GM12892 (cell line): ENCODE results near the gene GPN2.

Experiments used
- POLR2A ChIP-seq: IDR thresholded peaks from 2 replicates; pipeline ENCODE4 v1.6.1; 2011; ENCODE audit warnings: low read depth, low read length, control low read depth
- POLR2AphosphoS5 ChIP-seq: IDR thresholded peaks from 2 replicates; pipeline ENCODE4 v1.6.1; 2011; ENCODE audit warnings: low read depth, low read length, control low read depth
- TAF1 ChIP-seq: IDR thresholded peaks from 2 replicates; pipeline ENCODE4 v1.6.1; 2011; ENCODE audit warnings: low read depth, mild to moderate bottlenecking, control low read depth, low read length, borderline replicate concordance

GRCh38 chr1:26911399-26912146, 21.5 kb upstream of the GPN2 start:
- TF ChIP-seq POLR2AphosphoS5 = no peak
- TF ChIP-seq POLR2A = no peak
- TF ChIP-seq TAF1 = no peak
